Peyer's patch (tissue), 4 donors: ENCODE data around the gene NDST1. TPM values are rescaled to one million over a fixed set of nuclear protein-coding genes. Genes with fewer than 3 reads are reported as not detected.

Experiments used
- DNase-seq, 3 donors: peaks; one replicate each; pipeline ENCODE4 v3.0.0-alpha.2; 2017 to 2019
- H3K27ac ChIP-seq, 4 donors: fragments of 200-600 bp; sonication (generic); one replicate each; pipeline ENCODE4 v1.5.1; 2016 to 2019
- H3K27me3 ChIP-seq, 2 donors: fragments of 200-600 bp; sonication (generic); one replicate each; pipeline ENCODE4 v1.5.1; 2019
- H3K36me3 ChIP-seq, 3 donors: fragments of 200-600 bp; sonication (generic); one replicate each; pipeline ENCODE4 v1.5.1; 2016 to 2019
- H3K4me1 ChIP-seq, 4 donors: fragments of 200-600 bp; sonication (generic); one replicate each; pipeline ENCODE4 v1.5.1; 2016 to 2019
- H3K4me3 ChIP-seq, 4 donors: fragments of 200-600 bp; sonication (generic); 1 replicate in 3 of 4; 2 replicates in 1 of 4; pipeline ENCODE4 v1.5.1; 2016 to 2019; ENCODE audit warnings: mild to moderate bottlenecking in 1 of 4
- H3K9me3 ChIP-seq, 4 donors: fragments of 200-600 bp; sonication (generic); one replicate each; pipeline ENCODE4 v1.5.1; 2016 to 2019; ENCODE audit warnings: mild to moderate bottlenecking in 1 of 4
- CTCF ChIP-seq, 6 experiments: fragments of 450-650 bp in 4 of 6; fragments of 200-600 bp in 2 of 6; sonication (generic) in 1 of 6; IDR thresholded peaks; one replicate each; pipeline ENCODE4 v1.5.1; 2017 to 2019; ENCODE audit warnings: antibody characterized with exemption in 6 of 6, mild to moderate bottlenecking in 3 of 6, moderate library complexity in 1 of 6
- POLR2A ChIP-seq, 2 donors: fragments of 450-650 bp; IDR thresholded peaks; one replicate each; pipeline ENCODE4 v1.5.1; 2017; ENCODE audit warnings: antibody characterized with exemption in 2 of 2, mild to moderate bottlenecking in 2 of 2, moderate library complexity in 2 of 2
- total RNA-seq, 4 donors: library from RNA; depleted of rRNA; stranded (reverse); fragments of >200 nt; gene quantifications; one replicate each; pipeline ENCODE4 v1.1.0, GENCODE V29; 2016

The NDST1 gene
- total RNA-seq, 4 donors from 2014 or later: 80.9 to 168 (median 118) TPM

- peaks cover 0 to 87% (median 0%) of the 10 kb centered on the region in 3 donors for H3K36me3 ChIP-seq
- no peak overlapping the region for H3K27ac ChIP-seq
- H3K27me3 ChIP-seq: no peaks in the 10 kb centered on the region
- TF ChIP-seq CTCF (IDR thresholded peaks at IDR 0.05): no peak
- TF ChIP-seq POLR2A (IDR thresholded peaks at IDR 0.05): no peak
- H3K4me3 ChIP-seq: no peak overlapping the region
- no peak for DNase-seq
- H3K4me1 ChIP-seq: peaks cover 0 to under 1% (median 0%) of the 10 kb centered on the region in 4 donors
- H3K9me3 ChIP-seq: no peaks in the 10 kb centered on the region
Measured at GRCh38 chr5:150549735-150550134, 41.8 kb downstream of the NDST1 start.

GRCh38 chr5:150550286-150550685 lies 42.4 kb downstream of the NDST1 start:
- H3K36me3 ChIP-seq: peaks cover 0 to 91% (median 0%) of the 10 kb centered on the region in 3 donors
- H3K4me1 ChIP-seq: no peaks in the 10 kb centered on the region
- no peaks in the 10 kb centered on the region for H3K9me3 ChIP-seq
- no peak for DNase-seq
- no peak for TF ChIP-seq POLR2A (IDR thresholded peaks at IDR 0.05)
- TF ChIP-seq CTCF (IDR thresholded peaks at IDR 0.05): no peak
- no peak overlapping the region for H3K4me3 ChIP-seq
- H3K27me3 ChIP-seq: no peaks in the 10 kb centered on the region
- H3K27ac ChIP-seq: no peak overlapping the region

- H3K36me3 ChIP-seq: peaks cover 0 to 93% (median 0%) of the 10 kb centered on the region in 3 donors
- TF ChIP-seq POLR2A (IDR thresholded peaks at IDR 0.05) (no peak), CTCF (IDR thresholded peaks at IDR 0.05) (no peak)
- no peak overlapping the region for H3K27ac ChIP-seq
- H3K9me3 ChIP-seq: no peaks in the 10 kb centered on the region
- no peaks in the 10 kb centered on the region for H3K4me1 ChIP-seq
- no peak for DNase-seq
- H3K4me3 ChIP-seq: no peak overlapping the region
- no peaks in the 10 kb centered on the region for H3K27me3 ChIP-seq
Measured at GRCh38 chr5:150551066-150551465, 43.1 kb downstream of the NDST1 start.

GRCh38 chr5:150553402-150553801 lies 45.5 kb downstream of the NDST1 start:
- peaks cover 0 to 77% (median 0%) of the 10 kb centered on the region in 3 donors for H3K36me3 ChIP-seq

GRCh38 chr5:150553911-150554310 lies 46.0 kb downstream of the NDST1 start:
- Histone ChIP-seq H3K27ac (no peak overlapping the region), H3K9me3 (no peaks in the 10 kb centered on the region), H3K4me3 (no peak overlapping the region), H3K27me3 (no peaks in the 10 kb centered on the region), H3K4me1 (no peaks in the 10 kb centered on the region), H3K36me3 (peaks cover 0 to 72% (median 0%) of the 10 kb centered on the region in 3 donors)
- peak in 1 of 3 donors; percentile 33 for DNase-seq
- TF ChIP-seq CTCF (IDR thresholded peaks at IDR 0.05) (no peak), POLR2A (IDR thresholded peaks at IDR 0.05) (no peak)

More at GRCh38 chr5:150553402-150553801, 45.5 kb downstream of the NDST1 start:
- no peaks in the 10 kb centered on the region for H3K4me1 ChIP-seq
- peak in 1 of 3 donors; percentile 34 for DNase-seq
- H3K4me3 ChIP-seq: no peak overlapping the region
- no peak overlapping the region for H3K27ac ChIP-seq
- H3K27me3 ChIP-seq: no peaks in the 10 kb centered on the region
- TF ChIP-seq CTCF (IDR thresholded peaks at IDR 0.05): no peak
- TF ChIP-seq POLR2A (IDR thresholded peaks at IDR 0.05): no peak
- no peaks in the 10 kb centered on the region for H3K9me3 ChIP-seq

GRCh38 chr5:150554857-150555256 lies 46.9 kb downstream of the NDST1 start:
- no peaks in the 10 kb centered on the region for H3K4me1 ChIP-seq
- TF ChIP-seq CTCF (IDR thresholded peaks at IDR 0.05): no peak
- peak in 1 of 3 donors; percentile 31 for DNase-seq

More at GRCh38 chr5:150554857-150555256, 46.9 kb downstream of the NDST1 start:
- Histone ChIP-seq H3K36me3 (peaks cover 0 to 62% (median 0%) of the 10 kb centered on the region in 3 donors), H3K4me3 (no peak overlapping the region), H3K27ac (no peak overlapping the region), H3K27me3 (no peaks in the 10 kb centered on the region), H3K9me3 (no peaks in the 10 kb centered on the region)
